ENCODE measurements around the gene SEMA3E.

- TF ChIP-seq EZH2 (IDR thresholded peaks at IDR 0.05; ENCODE audit: borderline replicate concordance, insufficient read depth, low read length, poor library complexity, severe bottlenecking), result no peak
- TF ChIP-seq, protein P1, sequence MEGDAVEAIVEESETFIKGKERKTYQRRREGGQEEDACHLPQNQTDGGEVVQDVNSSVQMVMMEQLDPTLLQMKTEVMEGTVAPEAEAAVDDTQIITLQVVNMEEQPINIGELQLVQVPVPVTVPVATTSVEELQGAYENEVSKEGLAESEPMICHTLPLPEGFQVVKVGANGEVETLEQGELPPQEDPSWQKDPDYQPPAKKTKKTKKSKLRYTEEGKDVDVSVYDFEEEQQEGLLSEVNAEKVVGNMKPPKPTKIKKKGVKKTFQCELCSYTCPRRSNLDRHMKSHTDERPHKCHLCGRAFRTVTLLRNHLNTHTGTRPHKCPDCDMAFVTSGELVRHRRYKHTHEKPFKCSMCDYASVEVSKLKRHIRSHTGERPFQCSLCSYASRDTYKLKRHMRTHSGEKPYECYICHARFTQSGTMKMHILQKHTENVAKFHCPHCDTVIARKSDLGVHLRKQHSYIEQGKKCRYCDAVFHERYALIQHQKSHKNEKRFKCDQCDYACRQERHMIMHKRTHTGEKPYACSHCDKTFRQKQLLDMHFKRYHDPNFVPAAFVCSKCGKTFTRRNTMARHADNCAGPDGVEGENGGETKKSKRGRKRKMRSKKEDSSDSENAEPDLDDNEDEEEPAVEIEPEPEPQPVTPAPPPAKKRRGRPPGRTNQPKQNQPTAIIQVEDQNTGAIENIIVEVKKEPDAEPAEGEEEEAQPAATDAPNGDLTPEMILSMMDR (IDR thresholded peaks at IDR 0.05; ENCODE audit: poor library complexity, severe bottlenecking), result no peak
- TF ChIP-seq SMC3 (conservative IDR thresholded peaks at IDR 0.05; ENCODE audit: poor library complexity), result no peak
- TF ChIP-seq POLR2AphosphoS5 (IDR thresholded peaks at IDR 0.05), result no peak
- TF ChIP-seq RAD21 (conservative IDR thresholded peaks at IDR 0.05), result no peak
Measured at GRCh38 chr7:83696101-83696500, 47.2 kb upstream of the SEMA3E start.

Data from neural cell (in vitro differentiated cells).